Measurements from ENCODE around the gene LASP1. TPM values are rescaled to one million over a fixed set of nuclear protein-coding genes. Genes with fewer than 3 reads are reported as not detected.
"Not testable (repeated sequence)": the region's sequence is repeated elsewhere in the genome, so short reads cannot be mapped to it uniquely, and the experiment has no call there.

The LASP1 gene
- total RNA-seq, 1 donor from 2014 or later, result 201 TPM

- Histone ChIP-seq H3K36me3 (ENCODE audit: control insufficient read depth, insufficient read depth, low read length) (no peaks in the 10 kb centered on the region), H3K27me3 (ENCODE audit: control insufficient read depth, insufficient read depth, low read length) (no peaks in the 10 kb centered on the region), H3K4me3 (ENCODE audit: low read depth, low read length) (no peak overlapping the region)
- no peak for TF ChIP-seq CTCF (IDR thresholded peaks at IDR 0.05; ENCODE audit: insufficient read depth, low read length, poor library complexity, severe bottlenecking)
- no peak for DNase-seq (ENCODE audit: low read depth)
Measured at GRCh38 chr17:38947189-38947588, 77.3 kb downstream of the LASP1 start.

- H3K4me3 ChIP-seq (ENCODE audit: low read depth, low read length); H3K27me3 ChIP-seq (ENCODE audit: control insufficient read depth, insufficient read depth, low read length); DNase-seq (ENCODE audit: low read depth); H3K36me3 ChIP-seq (ENCODE audit: control insufficient read depth, insufficient read depth, low read length): not testable (repeated sequence)
Measured at GRCh38 chr17:38953800-38954199, 83.9 kb downstream of the LASP1 start.

- no peaks in the 10 kb centered on the region for H3K36me3 ChIP-seq (ENCODE audit: control insufficient read depth, insufficient read depth, low read length)
- H3K27me3 ChIP-seq (ENCODE audit: control insufficient read depth, insufficient read depth, low read length), result no peaks in the 10 kb centered on the region
- TF ChIP-seq CTCF (IDR thresholded peaks at IDR 0.05; ENCODE audit: insufficient read depth, low read length, poor library complexity, severe bottlenecking), result no peak
- no peak overlapping the region for H3K4me3 ChIP-seq (ENCODE audit: low read depth, low read length)
- no peak for DNase-seq (ENCODE audit: low read depth)
Measured at GRCh38 chr17:38958326-38958725, 88.5 kb downstream of the LASP1 start.

GRCh38 chr17:38958756-38959155, 88.9 kb downstream of the LASP1 start:
- H3K36me3 ChIP-seq (ENCODE audit: control insufficient read depth, insufficient read depth, low read length), result no peaks in the 10 kb centered on the region
- no peaks in the 10 kb centered on the region for H3K27me3 ChIP-seq (ENCODE audit: control insufficient read depth, insufficient read depth, low read length)
- TF ChIP-seq CTCF (IDR thresholded peaks at IDR 0.05; ENCODE audit: insufficient read depth, low read length, poor library complexity, severe bottlenecking), result no peak
- no peak for DNase-seq (ENCODE audit: low read depth)
- H3K4me3 ChIP-seq (ENCODE audit: low read depth, low read length), result no peak overlapping the region

GRCh38 chr17:38959508-38959907, 89.7 kb downstream of the LASP1 start:
- Histone ChIP-seq H3K4me3 (ENCODE audit: low read depth, low read length) (no peak overlapping the region), H3K36me3 (ENCODE audit: control insufficient read depth, insufficient read depth, low read length) (no peaks in the 10 kb centered on the region), H3K27me3 (ENCODE audit: control insufficient read depth, insufficient read depth, low read length) (no peaks in the 10 kb centered on the region)
- no peak for DNase-seq (ENCODE audit: low read depth)
- no peak for TF ChIP-seq CTCF (IDR thresholded peaks at IDR 0.05; ENCODE audit: insufficient read depth, low read length, poor library complexity, severe bottlenecking)

GRCh38 chr17:38960402-38960801, 90.5 kb downstream of the LASP1 start:
- no peak for DNase-seq (ENCODE audit: low read depth)
- no peak overlapping the region for H3K4me3 ChIP-seq (ENCODE audit: low read depth, low read length)
- H3K36me3 ChIP-seq (ENCODE audit: control insufficient read depth, insufficient read depth, low read length), result no peaks in the 10 kb centered on the region
- no peaks in the 10 kb centered on the region for H3K27me3 ChIP-seq (ENCODE audit: control insufficient read depth, insufficient read depth, low read length)
- no peak for TF ChIP-seq CTCF (IDR thresholded peaks at IDR 0.05; ENCODE audit: insufficient read depth, low read length, poor library complexity, severe bottlenecking)
